Activated effector memory CD4-positive, alpha-beta T cell treated with Interleukin-2 at 50 U/mL for 16 hours (primary cell): ENCODE measurements around the gene GLP1R.
"Not testable (repeated sequence)": the region's sequence is repeated elsewhere in the genome, so short reads cannot be mapped to it uniquely, and the experiment has no call there.

Experiments used
- DNase-seq: peaks from one replicate; pipeline ENCODE4 v3.0.0-alpha.2; 2020

Gene GLP1R

DNA sequence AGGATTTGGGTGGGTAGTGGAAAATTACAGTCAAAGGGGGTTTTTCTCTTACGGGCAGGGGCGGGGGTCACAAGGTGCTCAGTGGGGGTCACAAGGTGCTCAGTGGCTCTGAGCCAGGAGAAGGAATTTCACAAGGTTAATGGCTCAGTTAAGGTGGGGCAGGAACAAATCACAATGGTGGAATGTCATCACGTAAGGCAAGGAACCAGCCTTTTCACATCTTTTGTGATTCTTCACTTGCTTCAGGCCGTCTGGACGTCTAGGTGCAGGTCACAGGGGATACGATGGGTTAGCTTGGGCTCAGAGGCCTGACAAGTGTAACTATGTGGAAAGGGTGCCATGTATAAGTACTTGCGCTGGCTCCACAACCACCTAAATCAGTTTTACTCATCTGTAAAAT lies 87.6 kb downstream of the GLP1R start:
- DNase-seq, result not testable (repeated sequence)

DNA sequence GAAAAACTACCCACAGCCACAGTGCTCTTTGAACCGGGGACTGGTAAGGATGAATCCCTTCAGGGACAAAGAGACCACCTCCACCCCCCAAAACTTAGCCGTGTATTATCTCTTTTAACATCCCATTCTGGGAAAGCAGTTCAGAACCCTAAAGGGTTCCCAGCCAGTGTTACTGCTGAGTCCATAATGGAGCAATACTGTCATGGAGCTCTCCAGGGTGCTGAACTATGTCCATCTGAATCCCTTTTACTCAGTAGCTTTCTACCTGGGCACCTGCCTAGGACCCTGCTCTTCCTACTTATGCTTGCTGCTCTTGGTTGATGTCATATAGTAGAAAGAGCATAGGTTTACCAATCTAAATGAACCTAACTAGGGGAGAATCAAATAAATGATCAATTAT lies 88.7 kb downstream of the GLP1R start:
- no peak for DNase-seq
